GM19025 (cell line): Measurements from ENCODE around the gene BRSK2.
"Not testable (repeated sequence)": the region's sequence is repeated elsewhere in the genome, so short reads cannot be mapped to it uniquely, and the experiment has no call there.

Source experiments
- ATAC-seq: cut with Tn5 transposase; IDR thresholded peaks from one replicate; pipeline ENCODE4 v1.9.1; 2021; ENCODE audit warnings: mild to moderate bottlenecking, low read depth, moderate library complexity; ENCODE audit not compliant: unreplicated experiment

BRSK2 gene

DNA sequence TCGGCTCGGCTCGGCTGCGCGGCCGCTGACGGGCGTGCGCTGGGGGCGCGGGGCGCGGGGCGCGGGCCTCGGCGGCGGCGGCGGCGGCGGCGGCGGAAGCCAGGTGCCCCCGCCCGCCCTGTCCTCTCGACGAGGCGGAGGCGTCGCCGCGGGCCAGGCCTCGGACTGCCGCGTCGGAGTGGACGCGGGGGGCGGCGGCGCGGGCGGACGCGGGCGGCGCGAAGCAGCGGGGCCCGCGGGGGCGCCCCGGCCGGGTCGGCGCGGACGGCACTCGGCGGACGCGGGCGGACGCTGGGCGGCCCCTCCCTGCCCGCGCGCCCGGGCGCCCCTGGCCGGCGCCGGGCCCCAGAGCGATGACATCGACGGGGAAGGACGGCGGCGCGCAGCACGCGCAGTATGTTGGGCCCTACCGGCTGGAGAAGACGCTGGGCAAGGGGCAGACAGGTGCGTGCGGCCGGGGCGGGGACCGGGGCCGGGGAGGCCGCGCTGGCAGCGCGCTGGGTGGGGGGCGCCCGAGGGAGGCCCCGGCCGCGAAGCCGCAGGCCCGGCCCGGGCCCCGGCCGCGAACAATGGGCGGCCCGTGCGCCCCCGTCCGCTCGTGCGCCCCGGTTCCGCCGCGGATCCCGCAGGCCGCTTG lies at the start of gene BRSK2:
Gene BRSK2, plus strand, starts transcription at position 3 of the 637 bp plus-strand sequence. Its CDS starts 351 bp downstream, at position 354.
- ATAC-seq, result no peak

DNA sequence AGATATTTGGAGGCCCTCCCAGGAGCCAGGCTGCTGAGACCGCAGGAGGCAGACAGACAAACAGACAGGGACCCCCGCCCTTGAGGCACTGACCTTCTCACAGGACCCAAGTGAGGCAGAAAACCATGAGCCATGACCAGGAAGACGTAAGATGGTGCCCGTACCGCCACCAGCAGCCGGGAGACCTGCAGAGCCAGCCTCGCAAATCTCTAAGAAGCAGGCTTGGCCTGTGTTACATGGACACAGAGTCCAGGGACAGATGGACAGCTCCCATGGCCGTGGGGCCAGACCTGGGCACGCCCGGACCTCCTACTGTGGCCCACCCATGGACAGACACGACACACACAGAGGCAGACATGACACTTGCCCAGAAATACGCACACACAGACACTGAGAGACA lies 49.6 kb upstream of the BRSK2 start:
- no peak for ATAC-seq

- ATAC-seq, result not testable (repeated sequence)
These were observed 48.5 kb upstream of the BRSK2 start for GRCh38 chr11:1341226-1341625.

- ATAC-seq, result no peak
These were observed 47.7 kb upstream of the BRSK2 start for GRCh38 chr11:1341928-1342524.

- ATAC-seq, result no peak
These were observed 46.8 kb upstream of the BRSK2 start for GRCh38 chr11:1342946-1343345.

GRCh38 chr11:1343391-1344055 lies 46.2 kb upstream of the BRSK2 start:
- no peak for ATAC-seq

- ATAC-seq, result no peak
These were observed 45.6 kb upstream of the BRSK2 start for GRCh38 chr11:1344056-1344635.

DNA sequence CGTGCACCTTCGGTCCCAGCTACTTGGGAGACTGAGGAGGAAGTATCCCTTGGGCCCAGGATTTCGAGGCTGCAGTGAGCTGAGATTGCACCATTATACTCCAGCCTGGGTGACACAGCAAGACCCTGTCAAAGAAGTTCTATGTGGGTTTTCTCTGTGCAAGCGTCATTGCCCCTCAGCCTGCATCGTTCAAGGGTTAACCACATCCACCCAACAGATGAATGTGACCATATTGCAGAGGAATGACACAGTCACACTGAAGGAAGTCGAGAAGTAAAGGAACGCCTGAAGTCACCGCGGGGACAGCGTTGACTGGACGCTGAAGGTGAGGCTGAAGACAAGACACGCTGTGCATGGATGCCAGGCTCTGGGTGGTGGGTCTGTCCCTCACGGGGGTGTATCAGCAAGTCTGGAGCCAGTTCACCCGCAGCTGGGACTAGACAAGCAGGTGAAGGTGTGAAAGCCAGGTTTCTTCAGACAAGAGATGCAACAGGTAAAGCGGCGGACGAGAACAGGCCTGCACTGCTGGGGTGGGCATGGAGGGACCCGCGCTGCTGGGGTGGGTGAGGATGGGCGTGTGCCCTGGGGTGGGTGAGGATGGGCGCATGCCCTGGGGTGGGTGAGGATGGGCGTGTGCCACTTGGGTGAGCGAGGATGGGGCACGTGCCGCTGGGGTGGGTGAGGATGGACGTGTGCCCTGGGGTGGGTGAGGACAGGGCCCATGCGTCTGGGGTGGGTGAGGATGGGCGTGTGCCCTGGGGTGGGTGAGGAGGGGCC lies 43.8 kb upstream of the BRSK2 start:
- ATAC-seq, result no peak

GRCh38 chr11:1346669-1347390 lies 42.9 kb upstream of the BRSK2 start:
- no peak for ATAC-seq

- ATAC-seq, result not testable (repeated sequence)
These were observed 42.2 kb upstream of the BRSK2 start for GRCh38 chr11:1347411-1347999.

- ATAC-seq, result no peak
These were observed 41.5 kb upstream of the BRSK2 start for GRCh38 chr11:1348146-1348795.

DNA sequence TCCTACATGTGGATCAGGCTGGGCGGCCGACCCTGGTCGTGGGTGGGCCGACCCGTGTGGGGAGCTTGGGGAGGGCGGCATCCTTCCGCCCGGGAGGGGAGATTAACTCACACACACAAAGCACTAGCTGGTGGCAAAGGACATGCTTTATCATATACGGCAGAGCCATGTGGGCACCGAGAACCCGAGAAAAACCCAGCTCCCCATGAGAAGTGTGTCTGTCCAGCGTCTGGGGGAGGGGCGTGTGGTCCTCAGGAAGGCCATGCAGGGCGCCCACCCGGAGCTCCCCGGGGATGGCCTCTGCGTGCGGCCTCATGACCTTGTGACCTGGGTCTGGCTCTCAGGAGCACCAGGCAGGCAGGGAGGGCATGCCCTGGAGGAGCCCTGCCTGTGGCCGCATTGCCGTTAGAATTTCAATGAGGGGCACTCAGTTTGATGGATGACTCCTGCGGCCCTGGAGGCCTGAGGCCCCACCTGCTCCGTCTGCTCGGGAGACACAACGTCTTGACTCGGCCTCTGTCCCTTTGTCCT lies 40.9 kb upstream of the BRSK2 start:
- no peak for ATAC-seq

DNA sequence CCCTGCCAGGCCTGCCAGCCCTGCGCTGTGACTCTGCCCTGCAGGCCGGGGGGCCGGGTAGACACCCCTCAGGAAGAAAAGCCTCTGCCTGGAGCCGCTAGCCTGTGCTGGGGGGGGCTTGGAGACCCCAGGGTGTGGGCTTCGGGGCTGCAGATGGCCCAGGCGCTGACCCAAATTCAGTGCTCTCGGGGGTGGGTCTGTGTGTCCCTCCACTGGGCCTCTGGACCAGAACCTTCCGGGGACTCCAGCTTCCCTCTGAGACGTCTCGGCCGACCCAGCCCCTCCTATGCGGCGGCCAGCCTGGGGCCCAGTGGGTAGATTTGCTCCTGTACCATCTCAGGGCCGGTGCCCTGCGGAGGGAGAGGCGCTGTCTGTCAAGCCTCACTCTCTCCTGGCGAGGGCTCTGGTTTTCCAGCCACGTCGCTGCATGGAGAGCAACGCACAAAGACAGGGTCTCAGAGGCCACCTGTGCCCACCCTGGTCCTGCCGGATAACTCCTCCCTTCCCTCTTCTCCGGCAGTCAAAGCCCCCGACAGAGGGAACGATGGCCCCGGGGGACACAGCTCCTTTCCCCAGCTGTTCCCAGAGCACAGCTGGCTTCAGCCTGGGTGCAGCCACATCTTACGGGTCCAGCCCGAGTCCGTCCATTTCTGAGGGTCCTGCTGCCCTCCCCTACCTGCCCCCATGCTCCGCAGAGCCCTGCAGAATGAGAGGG lies 40.2 kb upstream of the BRSK2 start:
- ATAC-seq, result no peak

GRCh38 chr11:1350086-1350725 lies 39.5 kb upstream of the BRSK2 start:
- no peak for ATAC-seq

DNA sequence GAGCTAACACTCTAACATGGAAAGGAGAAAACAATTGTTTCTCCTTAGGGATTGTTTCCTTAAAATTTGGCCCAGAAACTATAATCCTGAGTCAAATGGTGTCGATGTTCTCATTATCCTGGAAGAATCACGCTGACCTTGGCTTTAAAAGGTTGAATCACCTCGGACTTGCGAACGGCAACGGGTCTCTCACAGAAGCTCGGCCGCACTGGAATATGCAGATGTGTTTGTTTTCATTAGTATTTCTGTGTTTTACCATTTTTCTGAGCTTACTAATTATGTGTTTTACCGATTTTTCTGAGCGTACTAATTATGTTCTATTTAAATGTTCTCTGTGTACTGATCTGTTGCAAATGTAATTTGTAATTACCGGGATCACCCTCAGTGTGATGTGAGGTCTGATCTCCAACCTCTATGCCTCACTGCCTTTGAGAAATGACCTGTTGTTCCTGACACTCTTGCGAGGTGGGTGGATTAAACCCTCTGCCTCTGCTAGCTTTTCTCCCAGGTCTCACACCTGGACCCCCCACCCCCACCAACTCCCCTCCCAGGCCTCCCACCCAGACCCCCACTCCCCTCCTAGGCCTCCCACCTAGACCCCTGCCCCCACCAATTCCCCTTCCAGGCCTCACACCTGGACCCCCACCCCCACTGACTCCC lies 38.3 kb upstream of the BRSK2 start:
- no peak for ATAC-seq

- ATAC-seq, result no peak
These were observed 36.9 kb upstream of the BRSK2 start for GRCh38 chr11:1352696-1353382.
